K562 (cell line): ENCODE measurements around the gene CUX1. TPM values are rescaled to one million over a fixed set of nuclear protein-coding genes. Genes with fewer than 3 reads are reported as not detected.
A peak's percentile ranks its signal among the peaks of the same experiment; 100 is the strongest.

Source experiments
- BRF1 ChIP-seq: IDR thresholded peaks from 3 replicates; pipeline ENCODE4 v1.6.1; 2011; ENCODE audit warnings: borderline replicate concordance, mild to moderate bottlenecking; ENCODE audit not compliant: insufficient read length; ENCODE audit errors: extremely low read depth
- CBFA2T2 ChIP-seq: fragments of 450-650 bp; conservative IDR thresholded peaks from 2 replicates; pipeline ENCODE4 v1.6.1; 2017; ENCODE audit warnings: mild to moderate bottlenecking
- CEBPB ChIP-seq: fragments of 450-650 bp; IDR thresholded peaks from 2 replicates; pipeline ENCODE4 v1.6.1; 2016; ENCODE audit warnings: missing genetic modification characterization, missing compliant biosample characterization
- EP400 ChIP-seq: fragments of 450-650 bp; IDR thresholded peaks from 2 replicates; pipeline ENCODE4 v1.6.1; 2017; ENCODE audit warnings: antibody characterized with exemption, mild to moderate bottlenecking, moderate library complexity
- ETV1 ChIP-seq: fragments of 450-650 bp; conservative IDR thresholded peaks from 2 replicates; pipeline ENCODE4 v1.6.1; 2016; ENCODE audit warnings: missing genetic modification characterization, control low read depth, low read depth, missing compliant biosample characterization
- FOSL1 ChIP-seq: fragments of 200-800 bp; sonication (Bioruptor generic); conservative IDR thresholded peaks from 2 replicates; pipeline ENCODE4 v1.6.1; 2016; ENCODE audit warnings: missing genetic modification characterization, missing compliant biosample characterization
- HSF4 ChIP-seq: fragments of 250-450 bp; sonication (Bioruptor Pico); IDR thresholded peaks from 2 replicates; pipeline ENCODE4 v2.1.2; 2022; ENCODE audit warnings: mild to moderate bottlenecking, moderate library complexity, borderline replicate concordance
- MCM7 ChIP-seq, 2 experiments: fragments of 450-650 bp; IDR thresholded peaks; 2 replicates each; pipeline ENCODE4 v1.6.1; 2016 to 2018
- MIER1 ChIP-seq: fragments of 450-650 bp; IDR thresholded peaks from 2 replicates; pipeline ENCODE4 v1.6.1; 2016; ENCODE audit warnings: antibody characterized with exemption, mild to moderate bottlenecking, low read depth
- RAD51 ChIP-seq: fragments of 450-650 bp; IDR thresholded peaks from 2 replicates; pipeline ENCODE4 v1.7.1; 2016; ENCODE audit warnings: low read depth, mild to moderate bottlenecking, borderline replicate concordance
- ZC3H11A ChIP-seq: IDR thresholded peaks from 2 replicates; pipeline ENCODE4 v1.6.1; 2012; ENCODE audit warnings: low read depth, low read length, improper control_type of control experiment
- ZC3H8 ChIP-seq: fragments of 450-650 bp; IDR thresholded peaks from 2 replicates; pipeline ENCODE4 v1.6.1; 2017
- ZNF197 ChIP-seq: fragments of 200-800 bp; sonication (Bioruptor generic); IDR thresholded peaks from 2 replicates; pipeline ENCODE4 v1.6.1; 2016; ENCODE audit warnings: low read depth, missing genetic modification characterization, missing compliant biosample characterization
- ZNF316 ChIP-seq: fragments of 450-650 bp; IDR thresholded peaks from 2 replicates; pipeline ENCODE4 v1.6.1; 2016
- polyA plus RNA-seq, 8 experiments: library from polyadenylated mRNA; depleted of rRNA in 4 of 8; stranded (reverse) in 5 of 8; unstranded in 3 of 8; fragments of >200 nt; fragmentation: Nextera tagmentation in 2 of 8; fragmentation: Illumina TruSeq in 1 of 8; extraction: Ambion mirVana in 2 of 8; extraction: Trizol in 1 of 8; gene quantifications; 2 replicates each; pipeline versions ENCODE4 v1.2.1 to v1.2.3, GENCODE V29; 2011 to 2014; ENCODE audit warnings: inconsistent platforms in 1 of 8, missing spikeins in 1 of 8
- total RNA-seq, 7 experiments: library from RNA; depleted of rRNA in 6 of 7; stranded (reverse); fragments of >200 nt in 6 of 7; fragmentation: Illumina TruSeq in 2 of 7; extraction: Trizol in 2 of 7; gene quantifications; 2 replicates each; pipeline versions ENCODE4 v1.2.1 to v1.2.3, GENCODE V29; 2011 to 2021; ENCODE audit warnings: low replicate concordance in 1 of 7
- TF ChIP-seq, protein P1 (sequence below): fragments of 150-350 bp; conservative IDR thresholded peaks from 2 replicates; pipeline ENCODE4 v1.6.1; 2014; ENCODE audit warnings: low read length
- TF ChIP-seq, protein P2 (sequence below): fragments of 450-650 bp; IDR thresholded peaks from 2 replicates; pipeline ENCODE4 v1.7.0; 2016; ENCODE audit warnings: borderline replicate concordance
- TF ChIP-seq, protein P3 (sequence below): fragments of 450-650 bp; formaldehyde crosslinking; IDR thresholded peaks from 2 replicates; pipeline ENCODE4 v1.4.0; 2022; ENCODE audit warnings: missing genetic modification characterization
- TF ChIP-seq, protein P4 (sequence below): sonication (generic); IDR thresholded peaks from 2 replicates; pipeline ENCODE4 v1.6.1; 2016
- TF ChIP-seq, protein P5 (sequence below): fragments of 250-450 bp; sonication (Bioruptor Pico); IDR thresholded peaks from 2 replicates; pipeline ENCODE4 v1.8.0; 2021; ENCODE audit warnings: moderate library complexity, mild to moderate bottlenecking, inconsistent platforms
- TF ChIP-seq, protein P6 (sequence below): fragments of 250-450 bp; sonication (Bioruptor Pico); IDR thresholded peaks from 2 replicates; pipeline ENCODE4 v1.4.0; 2020; ENCODE audit warnings: mild to moderate bottlenecking

CUX1 gene
- total and polyA plus RNA-seq, 9 of the 15 experiments (the other 6 are each of a cell fraction or from before 2014, with no cell fraction given): 3.6 to 55.3 (median 25.2) TPM

DNA sequence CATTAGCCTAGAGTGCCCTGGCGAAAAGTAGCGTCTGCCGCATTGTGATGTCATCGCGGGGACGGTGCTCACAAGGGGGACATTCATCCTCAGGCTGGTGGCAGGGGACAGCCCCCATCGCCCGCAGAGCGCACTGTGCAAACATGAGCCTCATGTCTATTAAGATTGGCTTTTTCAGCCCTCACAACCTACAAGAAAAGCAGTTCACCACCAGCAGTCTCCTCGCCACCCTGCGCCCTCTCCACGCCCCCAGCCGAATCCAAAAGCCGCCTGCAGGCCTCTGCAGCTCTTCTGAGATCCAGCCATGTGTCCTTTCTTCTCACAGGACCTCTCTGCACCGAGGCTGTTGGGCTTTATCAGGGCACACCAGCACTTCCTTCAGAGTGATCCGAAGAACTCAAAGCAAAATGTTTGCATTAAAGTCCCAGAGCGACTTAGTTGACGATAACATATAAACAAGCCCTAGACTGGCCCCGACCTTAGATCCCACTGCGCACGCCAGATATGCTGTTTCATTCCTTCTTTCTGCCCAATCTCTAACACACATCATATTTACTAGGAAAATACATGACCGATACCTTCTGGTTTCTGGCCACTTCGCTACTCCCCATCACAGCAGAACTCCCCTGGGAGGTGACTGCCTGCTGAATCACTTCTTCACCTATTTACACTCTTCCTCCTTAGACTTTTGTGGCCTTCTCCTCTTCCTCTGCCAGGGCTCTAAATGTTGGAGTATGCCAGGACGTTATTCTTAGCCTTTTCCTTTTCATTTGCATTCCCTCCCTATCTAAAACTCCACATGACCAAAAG lies 263.2 kb downstream of the CUX1 start (continued):
- TF ChIP-seq, protein P1, sequence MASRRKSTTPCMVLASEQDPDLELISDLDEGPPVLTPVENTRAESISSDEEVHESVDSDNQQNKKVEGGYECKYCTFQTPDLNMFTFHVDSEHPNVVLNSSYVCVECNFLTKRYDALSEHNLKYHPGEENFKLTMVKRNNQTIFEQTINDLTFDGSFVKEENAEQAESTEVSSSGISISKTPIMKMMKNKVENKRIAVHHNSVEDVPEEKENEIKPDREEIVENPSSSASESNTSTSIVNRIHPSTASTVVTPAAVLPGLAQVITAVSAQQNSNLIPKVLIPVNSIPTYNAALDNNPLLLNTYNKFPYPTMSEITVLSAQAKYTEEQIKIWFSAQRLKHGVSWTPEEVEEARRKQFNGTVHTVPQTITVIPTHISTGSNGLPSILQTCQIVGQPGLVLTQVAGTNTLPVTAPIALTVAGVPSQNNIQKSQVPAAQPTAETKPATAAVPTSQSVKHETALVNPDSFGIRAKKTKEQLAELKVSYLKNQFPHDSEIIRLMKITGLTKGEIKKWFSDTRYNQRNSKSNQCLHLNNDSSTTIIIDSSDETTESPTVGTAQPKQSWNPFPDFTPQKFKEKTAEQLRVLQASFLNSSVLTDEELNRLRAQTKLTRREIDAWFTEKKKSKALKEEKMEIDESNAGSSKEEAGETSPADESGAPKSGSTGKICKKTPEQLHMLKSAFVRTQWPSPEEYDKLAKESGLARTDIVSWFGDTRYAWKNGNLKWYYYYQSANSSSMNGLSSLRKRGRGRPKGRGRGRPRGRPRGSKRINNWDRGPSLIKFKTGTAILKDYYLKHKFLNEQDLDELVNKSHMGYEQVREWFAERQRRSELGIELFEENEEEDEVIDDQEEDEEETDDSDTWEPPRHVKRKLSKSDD: 0 out of 2 replicates have a peak, but pooled peaks have one; percentile 45
- TF ChIP-seq, protein P2, sequence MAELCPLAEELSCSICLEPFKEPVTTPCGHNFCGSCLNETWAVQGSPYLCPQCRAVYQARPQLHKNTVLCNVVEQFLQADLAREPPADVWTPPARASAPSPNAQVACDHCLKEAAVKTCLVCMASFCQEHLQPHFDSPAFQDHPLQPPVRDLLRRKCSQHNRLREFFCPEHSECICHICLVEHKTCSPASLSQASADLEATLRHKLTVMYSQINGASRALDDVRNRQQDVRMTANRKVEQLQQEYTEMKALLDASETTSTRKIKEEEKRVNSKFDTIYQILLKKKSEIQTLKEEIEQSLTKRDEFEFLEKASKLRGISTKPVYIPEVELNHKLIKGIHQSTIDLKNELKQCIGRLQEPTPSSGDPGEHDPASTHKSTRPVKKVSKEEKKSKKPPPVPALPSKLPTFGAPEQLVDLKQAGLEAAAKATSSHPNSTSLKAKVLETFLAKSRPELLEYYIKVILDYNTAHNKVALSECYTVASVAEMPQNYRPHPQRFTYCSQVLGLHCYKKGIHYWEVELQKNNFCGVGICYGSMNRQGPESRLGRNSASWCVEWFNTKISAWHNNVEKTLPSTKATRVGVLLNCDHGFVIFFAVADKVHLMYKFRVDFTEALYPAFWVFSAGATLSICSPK: peak; percentile 76; the same call in 1 of the 2 replicates
- TF ChIP-seq EP400 (peak; percentile 87), BRF1 (no peak), CEBPB (tag) (peak; percentile 28; the same call in 1 of the 2 replicates), MIER1 (0 out of 2 replicates have a peak, but pooled peaks have one; percentile 38), ZC3H11A (no peak), HSF4 (CRISPR knock-in tag) (no peak), ZC3H8 (no peak), RAD51 (no peak), FOSL1 (tag) (peak; percentile 76), ETV1 (tag) (0 out of 2 replicates have a peak, but pooled peaks have one; percentile 26), CBFA2T2 (peak; percentile 95), MCM7 (IDR thresholded peaks at IDR 0.05) (no peak), ZNF316 (peak; percentile 92), ZNF197 (CRISPR knock-in tag) (no peak)
- TF ChIP-seq, protein P3, sequence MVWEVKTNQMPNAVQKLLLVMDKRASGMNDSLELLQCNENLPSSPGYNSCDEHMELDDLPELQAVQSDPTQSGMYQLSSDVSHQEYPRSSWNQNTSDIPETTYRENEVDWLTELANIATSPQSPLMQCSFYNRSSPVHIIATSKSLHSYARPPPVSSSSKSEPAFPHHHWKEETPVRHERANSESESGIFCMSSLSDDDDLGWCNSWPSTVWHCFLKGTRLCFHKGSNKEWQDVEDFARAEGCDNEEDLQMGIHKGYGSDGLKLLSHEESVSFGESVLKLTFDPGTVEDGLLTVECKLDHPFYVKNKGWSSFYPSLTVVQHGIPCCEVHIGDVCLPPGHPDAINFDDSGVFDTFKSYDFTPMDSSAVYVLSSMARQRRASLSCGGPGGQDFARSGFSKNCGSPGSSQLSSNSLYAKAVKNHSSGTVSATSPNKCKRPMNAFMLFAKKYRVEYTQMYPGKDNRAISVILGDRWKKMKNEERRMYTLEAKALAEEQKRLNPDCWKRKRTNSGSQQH: peak; percentile 76
- TF ChIP-seq, protein P4, sequence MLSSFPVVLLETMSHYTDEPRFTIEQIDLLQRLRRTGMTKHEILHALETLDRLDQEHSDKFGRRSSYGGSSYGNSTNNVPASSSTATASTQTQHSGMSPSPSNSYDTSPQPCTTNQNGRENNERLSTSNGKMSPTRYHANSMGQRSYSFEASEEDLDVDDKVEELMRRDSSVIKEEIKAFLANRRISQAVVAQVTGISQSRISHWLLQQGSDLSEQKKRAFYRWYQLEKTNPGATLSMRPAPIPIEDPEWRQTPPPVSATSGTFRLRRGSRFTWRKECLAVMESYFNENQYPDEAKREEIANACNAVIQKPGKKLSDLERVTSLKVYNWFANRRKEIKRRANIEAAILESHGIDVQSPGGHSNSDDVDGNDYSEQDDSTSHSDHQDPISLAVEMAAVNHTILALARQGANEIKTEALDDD: peak; percentile 88
- TF ChIP-seq, protein P5, sequence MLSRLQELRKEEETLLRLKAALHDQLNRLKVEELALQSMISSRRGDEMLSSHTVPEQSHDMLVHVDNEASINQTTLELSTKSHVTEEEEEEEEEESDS: no peak
- TF ChIP-seq, protein P6, sequence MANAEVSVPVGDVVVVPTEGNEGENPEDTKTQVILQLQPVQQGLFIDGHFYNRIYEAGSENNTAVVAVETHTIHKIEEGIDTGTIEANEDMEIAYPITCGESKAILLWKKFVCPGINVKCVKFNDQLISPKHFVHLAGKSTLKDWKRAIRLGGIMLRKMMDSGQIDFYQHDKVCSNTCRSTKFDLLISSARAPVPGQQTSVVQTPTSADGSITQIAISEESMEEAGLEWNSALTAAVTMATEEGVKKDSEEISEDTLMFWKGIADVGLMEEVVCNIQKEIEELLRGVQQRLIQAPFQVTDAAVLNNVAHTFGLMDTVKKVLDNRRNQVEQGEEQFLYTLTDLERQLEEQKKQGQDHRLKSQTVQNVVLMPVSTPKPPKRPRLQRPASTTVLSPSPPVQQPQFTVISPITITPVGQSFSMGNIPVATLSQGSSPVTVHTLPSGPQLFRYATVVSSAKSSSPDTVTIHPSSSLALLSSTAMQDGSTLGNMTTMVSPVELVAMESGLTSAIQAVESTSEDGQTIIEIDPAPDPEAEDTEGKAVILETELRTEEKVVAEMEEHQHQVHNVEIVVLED (CRISPR knock-in tag): no peak
